ENCODE data around the gene IGF2BP2.
A peak's percentile ranks its signal among the peaks of the same experiment; 100 is the strongest.
"Not testable (repeated sequence)": the region's sequence is repeated elsewhere in the genome, so short reads cannot be mapped to it uniquely, and the experiment has no call there.

Gene IGF2BP2

DNA sequence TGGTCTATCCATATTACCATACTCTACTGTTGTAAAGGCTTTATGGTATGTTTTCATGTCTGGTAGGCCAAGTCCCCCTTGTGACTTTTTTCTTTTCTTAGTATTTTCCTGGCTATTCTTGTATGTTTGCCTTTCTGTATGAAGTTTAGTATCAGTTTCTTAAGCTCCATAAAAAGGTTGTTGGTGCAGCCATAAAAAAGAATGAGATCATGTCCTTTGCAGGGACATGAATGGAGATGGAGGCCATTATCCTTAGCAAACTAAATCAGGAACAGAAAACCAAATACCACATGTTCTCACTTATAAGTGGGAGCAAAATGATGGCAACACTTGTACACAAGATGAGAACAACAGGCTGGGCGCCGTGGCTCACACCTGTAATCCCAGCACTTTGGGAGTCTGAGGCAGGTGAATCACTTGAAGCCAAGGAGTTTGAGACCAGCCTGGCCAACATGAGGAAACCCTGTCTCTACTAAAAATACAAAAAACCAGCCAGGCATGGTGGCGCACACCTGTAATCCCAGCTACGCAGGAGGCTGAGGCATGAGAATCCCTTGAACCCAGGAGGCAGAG, 13.7 kb upstream of the IGF2BP2 start:
- not testable (repeated sequence) for DNase-seq (ENCODE audit: low read depth in 2 of 2)

DNA sequence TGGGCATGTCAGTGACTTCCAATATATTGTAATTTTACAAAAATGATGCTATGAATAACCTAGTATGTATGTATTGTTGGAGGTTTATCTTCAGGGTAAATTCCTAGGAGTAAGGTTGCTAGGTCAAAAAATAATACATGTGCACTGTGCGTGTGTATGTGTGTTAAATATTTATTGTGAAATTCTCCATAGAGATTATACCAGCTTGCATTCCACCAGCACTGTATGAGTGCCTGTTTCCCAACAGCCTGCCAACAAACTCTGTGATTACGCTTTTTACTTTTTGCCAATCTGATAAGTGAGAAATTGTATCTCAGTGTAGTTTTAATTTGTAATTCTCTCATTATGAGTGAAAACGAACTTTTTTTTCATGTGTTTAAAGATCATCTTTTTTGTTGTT, 12.6 kb upstream of the IGF2BP2 start:
- no peak for DNase-seq (ENCODE audit: low read depth in 2 of 2)

DNA sequence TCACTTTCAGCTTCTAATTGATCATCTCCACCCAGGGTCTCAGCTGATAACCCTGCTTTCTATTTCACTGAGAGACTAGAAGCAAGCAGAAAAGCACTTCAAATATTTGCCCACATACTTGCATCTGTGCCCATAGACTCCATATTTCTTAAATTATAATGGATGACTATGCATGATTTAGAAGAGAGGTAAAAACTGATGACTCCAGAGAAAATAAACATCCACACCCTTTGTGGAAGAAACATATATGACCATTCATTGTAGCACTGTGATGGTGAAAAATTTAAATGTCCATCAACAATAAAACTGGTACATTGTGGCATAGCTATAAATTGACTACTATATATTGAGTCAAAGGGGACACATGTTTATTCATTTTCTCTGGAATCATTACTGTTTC, 7.1 kb upstream of the IGF2BP2 start:
- DNase-seq (ENCODE audit: low read depth in 2 of 2) = no peak

DNA sequence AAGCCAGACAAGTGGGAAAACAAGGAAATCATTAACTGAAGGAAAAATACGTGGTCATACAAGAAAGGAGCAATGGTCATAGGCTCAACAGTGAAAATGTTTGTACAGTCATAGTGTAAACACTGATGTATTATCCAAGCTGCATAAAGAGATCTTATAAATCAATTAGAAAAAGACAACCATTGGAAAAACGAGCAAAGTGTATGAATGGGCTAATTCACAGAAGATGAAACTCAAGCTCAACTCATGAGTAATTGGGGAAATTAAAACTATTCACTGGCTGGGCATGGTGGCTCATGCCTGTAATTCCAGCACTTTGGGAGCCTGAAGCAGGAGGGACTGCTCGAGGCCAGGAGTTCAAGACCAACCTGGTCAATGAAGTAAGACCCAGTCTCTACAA, 6.4 kb upstream of the IGF2BP2 start:
- DNase-seq (ENCODE audit: low read depth in 2 of 2) = no peak

DNA sequence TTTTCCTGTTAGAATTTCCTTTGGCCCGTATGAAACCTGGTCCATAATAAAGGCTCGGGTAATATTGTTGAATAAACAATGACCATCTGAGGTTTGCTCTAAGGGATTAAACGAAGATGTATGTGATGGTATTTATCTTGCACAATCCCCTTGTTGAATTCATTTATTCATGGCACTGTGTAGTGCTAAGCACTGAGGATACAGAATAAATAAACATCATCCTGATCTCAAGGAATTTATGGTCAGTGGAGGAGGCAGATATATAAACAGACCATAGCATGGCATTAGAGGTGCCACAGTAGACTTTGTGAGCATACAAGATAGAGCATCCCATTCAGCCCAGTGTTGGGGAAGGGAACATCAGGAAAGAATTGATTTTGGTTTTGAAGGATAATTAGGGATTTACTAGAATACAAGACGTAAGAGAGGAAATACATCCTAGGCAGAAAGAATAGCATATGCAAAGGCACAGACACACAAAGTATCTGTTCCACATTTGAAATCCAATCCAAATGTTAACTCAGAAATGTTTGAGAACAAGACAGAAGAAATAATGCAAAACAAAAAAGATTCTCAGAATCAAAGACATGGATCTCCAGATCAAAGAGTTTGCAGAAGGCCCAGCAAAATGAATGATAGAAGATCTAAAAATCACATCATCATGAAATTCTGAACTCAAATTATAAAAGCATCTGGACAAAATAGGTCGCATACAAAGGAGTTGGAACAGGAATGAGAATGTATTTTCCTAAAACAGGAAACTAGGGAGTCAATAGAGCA, 5.4 kb upstream of the IGF2BP2 start:
- DNase-seq (ENCODE audit: low read depth in 2 of 2) = no peak

DNA sequence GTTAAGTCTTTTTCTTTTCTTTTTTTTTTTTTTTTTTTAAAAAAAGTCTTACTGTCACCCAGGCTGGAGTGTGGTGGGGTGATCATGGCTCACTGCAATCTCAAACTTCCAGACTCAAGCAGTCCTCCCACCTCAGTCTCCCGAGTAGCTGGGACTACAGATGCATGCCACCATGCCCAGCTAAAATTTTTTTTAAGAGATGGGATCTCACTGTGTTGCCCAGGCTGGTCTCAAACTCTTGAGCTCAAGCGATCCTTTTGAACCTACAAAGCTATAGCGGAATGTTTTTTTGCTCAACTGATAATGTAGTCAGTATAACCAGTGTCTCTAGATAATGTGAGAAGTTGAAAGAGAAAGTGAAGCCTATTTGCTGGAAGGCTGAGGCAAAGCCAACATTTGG, 3.9 kb upstream of the IGF2BP2 start:
- DNase-seq (ENCODE audit: low read depth in 2 of 2) = no peak

DNA sequence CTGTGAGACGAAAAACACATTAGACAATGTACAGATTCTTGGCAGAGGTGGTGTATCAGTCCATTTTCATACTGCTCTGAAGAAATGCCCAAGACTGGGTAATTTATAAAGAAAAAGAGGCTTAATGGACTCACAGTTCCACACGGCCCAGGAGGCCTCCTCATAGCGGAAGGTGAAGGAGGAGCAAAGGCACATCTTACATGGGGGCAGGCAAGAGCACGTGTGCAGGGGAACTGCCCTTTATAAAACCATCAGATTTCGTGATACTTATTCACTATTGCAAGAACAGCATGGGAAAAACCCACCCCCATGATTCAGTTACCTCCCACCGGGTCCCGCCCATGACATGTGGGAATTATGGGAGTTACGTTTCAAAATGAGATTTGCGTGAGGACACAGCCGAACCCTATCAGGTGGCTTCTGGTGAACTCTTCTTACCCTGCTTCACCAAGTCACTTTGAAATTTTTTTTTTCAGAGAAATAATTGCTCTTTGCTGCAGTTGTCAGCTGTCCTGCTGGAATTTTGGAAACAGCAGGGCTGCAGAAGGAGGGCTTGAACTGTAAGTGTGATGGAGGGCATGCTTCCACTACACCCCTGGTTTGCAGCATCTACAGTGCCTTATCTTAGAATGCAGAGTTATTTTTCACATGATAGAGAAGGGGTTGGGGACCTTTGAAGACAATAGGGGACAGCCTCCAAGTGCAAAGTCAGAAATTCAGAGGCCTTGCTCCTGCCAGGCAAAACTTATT, 2.9 kb upstream of the IGF2BP2 start:
- DNase-seq (ENCODE audit: low read depth in 2 of 2) = no peak

DNA sequence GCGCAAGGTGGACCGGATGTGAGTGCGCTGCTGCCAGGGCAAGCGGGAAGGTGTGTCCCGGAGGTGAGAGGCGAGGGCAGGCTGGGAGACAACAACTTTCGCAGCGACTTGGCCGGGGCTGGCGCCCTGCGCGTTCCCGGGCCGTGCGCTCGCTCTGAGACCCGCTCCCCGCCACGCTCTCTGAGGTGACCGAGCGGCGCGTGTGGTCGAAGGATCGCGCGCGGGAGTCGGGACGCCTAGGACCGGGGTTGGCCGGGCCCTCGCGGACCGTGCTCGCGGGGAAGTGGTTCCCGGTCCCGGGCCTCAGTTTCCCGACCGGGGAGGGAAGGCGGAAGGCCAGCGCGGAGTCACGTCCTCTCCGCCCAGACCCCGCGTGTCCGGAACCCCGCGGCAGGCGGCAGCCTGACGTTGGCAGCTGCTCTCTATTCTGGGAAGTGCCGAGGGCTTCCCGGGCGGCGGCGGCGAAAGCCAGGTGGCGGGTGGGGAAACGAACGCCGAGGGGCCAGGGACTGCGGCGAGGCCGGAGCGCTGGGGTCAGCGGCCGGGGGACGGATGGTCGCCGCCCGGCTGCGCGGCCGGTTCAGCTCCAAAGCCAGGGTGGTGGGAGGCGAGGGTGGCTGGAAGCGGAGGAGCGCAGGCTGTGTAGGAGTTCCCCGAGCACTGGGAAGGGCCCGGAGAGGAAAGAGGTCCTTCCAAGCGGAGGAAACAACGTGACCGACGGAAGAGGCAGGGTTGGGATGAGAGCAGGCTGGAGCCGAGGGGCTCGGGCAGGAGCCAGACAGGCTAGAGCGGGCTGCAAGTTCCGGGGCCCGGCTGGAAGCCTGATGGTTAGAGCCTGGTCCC, 1.0 kb upstream of the IGF2BP2 start:
- peak in 1 of 2 donors; percentile 27 for DNase-seq (ENCODE audit: low read depth in 2 of 2)

DNA sequence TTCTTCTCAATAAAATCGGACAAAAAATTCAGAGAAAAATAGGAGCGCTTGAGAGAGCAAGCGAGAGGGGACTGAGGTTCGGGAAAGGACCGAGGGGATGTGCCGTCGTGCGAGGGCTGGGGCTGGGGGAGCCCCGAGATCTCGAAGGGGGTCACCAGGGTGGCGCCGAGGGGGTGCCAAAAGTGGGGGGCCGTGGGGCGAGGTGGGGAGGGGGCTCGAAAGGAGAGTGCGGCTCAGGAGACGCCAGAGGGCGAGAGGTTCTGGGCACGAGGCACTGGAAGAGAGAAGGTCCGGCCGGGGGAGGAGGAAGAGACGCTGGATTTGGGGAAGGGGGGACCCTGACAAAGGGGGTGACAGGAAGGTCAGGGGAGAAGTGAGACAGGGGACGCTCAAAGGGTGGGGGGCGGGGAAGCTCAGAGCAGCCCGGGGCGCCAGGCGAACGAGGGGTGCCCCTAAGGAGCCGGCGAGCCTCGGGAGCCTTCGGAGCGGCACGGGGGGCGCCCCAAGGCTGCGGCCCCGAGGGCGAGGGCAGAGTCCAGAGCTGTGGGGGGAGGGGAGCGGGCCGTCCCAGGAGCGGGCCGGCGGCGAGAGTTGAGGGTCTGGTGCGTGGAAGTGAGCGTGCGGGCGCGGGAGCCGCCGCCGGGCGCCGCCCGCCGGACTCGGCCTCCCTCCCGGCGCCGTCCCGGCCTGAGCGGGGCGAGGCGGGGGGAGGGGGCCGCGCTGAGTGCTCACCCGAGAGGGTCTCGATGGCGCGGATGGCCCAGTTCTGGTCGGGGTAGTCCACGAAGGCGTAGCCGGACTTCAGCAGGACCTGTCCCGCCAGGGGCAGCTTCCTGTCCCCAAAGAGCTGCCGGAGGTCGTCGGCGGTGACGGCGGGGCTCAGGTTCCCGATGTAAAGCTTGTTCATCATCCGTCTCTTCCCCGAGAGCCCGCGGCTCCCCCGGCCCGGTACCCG, 514 bp downstream of the IGF2BP2 start:
- DNase-seq (ENCODE audit: low read depth in 2 of 2) = no peak

DNA sequence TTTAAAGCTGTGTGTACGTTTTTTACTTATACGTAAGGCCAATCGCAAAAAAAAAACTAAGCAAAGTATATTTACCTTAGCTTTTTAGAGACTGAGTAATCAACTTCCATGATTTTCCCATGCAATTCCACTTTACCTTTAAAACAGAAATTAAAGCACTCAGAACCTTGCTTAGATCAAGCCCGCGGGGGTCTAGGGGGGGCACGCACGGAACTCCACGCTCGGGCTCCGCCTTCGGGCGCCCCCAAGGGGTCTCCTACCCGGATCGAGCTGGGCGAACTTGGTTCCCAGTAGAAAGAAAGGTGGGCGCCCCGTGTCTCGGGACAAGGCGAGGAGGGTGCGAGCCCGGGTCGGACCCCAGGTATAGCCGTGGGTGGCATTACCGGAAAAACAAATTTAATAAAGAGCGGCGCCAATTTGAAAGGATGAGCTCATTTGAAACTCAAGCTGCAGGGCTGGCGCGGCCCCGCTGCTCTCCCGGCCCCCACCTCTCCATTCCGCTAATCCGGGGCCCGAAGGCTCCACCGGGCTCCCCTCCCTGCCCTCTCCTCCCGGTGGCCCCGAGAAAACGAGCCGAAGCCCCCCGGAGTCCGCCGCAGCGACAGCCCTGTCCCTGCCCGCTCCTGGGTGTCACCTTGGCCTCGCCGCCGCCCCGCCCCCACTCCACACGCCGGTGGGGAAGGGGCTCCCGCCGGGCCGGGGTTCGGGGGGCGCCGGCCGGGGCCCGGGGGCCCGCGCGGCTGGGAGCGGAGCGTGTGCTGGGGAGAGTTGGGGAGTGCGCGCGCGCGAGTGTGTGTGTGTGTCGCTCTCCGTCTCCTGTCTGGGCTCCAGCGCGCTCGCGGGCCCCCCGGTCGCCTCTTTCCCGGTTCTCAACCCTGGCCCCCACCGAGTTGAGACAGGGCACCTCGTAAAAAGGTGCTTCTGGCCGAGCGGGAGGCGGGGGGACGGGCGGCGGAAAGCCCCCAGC, 1.5 kb downstream of the IGF2BP2 start:
- DNase-seq (ENCODE audit: low read depth in 2 of 2) = no peak

DNA sequence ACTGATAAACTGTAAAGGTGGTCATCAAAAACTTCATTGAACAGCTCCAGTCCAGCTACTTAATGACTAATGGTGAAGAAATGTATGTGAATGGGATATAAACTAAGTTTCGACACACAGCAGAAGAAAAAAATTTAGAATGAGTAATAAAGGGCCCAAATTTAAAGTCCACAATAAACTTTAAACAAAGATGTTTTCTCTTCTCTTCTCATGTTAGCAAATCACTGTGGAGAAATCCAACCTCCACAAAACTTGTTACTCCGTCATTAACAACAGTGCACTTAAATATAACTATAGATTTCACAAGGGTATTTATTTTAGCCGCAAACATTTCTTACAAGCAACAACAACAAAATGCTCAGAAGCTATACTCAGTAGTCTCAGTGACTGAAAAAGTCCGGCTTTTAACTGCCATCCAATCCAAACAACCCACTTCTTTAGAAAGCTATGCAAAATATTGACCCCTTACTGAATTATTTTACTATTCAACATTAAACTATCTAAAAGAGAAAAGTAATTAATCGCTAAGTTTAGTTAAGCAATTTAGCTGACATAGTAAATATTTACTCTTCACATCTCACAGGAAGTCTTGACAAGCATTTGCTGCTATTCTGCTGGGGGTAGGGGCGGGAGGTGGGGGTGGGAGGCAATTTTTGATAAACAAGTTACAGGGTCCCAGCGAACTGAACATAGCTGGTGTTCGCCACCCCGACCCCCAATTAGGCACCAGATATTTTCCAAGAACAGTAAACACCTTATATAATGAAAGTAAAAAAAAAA, 2.4 kb downstream of the IGF2BP2 start:
- DNase-seq (ENCODE audit: low read depth in 2 of 2) = no peak

DNA sequence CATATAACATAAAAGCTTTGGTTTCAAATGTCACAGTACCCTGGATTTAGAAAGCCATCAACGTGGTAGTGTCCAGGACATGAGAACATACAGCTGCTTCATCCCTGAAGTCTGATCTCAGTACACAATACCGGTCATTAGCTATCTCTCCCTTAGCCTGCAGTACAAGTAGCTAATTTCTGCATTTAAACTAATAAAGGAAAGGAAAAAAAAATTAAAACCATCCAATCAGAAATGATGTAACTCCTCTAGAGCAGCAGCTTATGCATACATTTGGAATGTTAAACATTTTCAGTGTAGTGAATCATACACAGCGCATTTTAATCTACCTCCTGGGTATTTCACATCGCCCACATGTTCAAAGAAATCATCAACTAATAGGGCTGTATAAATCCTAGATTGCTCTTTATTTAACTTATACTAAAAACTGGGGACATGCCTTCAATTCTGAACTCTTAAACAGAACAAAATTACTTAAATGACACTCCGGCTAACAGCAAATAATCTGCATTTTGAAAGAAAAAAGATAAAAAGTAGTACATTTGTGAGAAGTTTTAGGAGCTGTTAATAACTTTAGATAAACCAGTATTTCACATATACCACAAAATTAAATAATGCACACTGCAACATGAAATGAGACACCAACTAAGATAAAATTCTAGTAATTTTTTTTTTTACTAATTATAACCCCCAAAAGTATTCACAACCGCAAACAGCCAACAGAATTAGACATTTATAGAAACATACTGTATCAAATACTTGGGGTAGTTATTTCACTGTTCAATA, 3.7 kb downstream of the IGF2BP2 start:
- no peak for DNase-seq (ENCODE audit: low read depth in 2 of 2)

DNA sequence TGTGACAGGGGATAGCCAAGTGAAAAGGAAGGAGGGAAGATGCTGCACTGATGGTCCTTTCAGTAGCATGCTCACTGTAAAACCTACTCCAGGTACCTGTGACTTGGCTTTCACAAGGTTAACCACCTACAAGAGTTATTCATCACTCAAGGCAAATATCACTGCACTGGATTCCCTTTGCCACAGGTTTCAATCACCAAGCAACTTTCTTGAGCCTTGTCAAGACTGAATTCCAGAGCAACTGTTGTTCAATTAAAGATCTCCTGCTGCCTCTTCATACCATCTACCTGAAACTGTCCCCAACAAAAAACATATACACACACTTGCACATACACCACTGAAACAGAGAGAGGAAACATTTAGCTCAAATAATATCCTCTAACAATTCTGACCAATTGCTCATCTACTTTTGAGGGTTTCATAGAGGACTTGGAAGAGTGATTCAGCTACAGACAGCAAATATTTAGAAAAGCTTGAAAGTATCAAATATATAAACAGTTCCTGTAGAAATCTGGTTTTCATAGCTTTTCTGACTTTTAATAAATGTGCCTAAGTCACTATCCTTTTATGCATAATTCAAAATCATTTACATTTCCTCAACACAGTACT, 6.5 kb downstream of the IGF2BP2 start:
- DNase-seq (ENCODE audit: low read depth in 2 of 2) = no peak

DNA sequence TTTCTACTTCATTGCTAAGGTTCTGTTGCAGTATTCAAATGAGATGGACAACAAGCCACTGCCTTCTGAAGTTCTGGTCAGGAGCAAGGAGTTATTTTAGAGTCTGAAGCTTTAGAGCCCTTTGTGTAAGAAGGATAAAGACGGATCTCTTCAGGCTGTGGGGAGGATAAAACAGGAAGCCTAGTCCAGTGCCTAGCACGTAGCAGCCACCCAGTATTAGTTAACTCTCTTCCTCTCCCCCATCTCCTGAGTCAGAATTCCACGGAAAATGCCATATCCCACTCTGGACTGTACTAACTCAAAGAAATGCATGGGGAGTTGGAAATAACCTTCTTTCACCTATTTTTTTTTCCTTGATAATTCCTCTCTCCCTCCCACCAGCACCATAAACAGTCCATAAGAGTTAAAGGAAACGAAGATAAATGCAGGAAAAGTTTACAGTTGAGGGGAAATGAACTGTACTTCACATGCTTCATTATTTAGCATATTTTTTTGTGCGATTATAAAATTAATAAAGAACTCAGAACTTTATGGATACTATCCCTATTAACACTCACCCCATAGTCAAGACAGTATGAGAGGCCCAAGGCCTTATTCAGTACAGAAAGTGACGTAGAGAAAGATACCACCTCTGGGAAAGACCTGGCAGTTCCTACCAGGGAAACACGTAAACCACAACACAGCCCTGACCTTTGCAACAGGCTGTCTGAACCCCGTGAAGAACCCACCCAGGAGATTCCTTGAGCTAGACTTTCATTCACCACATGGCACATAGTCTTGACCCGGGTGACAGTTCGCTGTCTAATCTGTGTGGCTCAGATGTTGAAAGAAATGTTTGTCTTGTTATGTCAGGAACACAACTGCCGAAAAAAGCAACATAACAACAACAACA, 9.2 kb downstream of the IGF2BP2 start:
- no peak for DNase-seq (ENCODE audit: low read depth in 2 of 2)

DNA sequence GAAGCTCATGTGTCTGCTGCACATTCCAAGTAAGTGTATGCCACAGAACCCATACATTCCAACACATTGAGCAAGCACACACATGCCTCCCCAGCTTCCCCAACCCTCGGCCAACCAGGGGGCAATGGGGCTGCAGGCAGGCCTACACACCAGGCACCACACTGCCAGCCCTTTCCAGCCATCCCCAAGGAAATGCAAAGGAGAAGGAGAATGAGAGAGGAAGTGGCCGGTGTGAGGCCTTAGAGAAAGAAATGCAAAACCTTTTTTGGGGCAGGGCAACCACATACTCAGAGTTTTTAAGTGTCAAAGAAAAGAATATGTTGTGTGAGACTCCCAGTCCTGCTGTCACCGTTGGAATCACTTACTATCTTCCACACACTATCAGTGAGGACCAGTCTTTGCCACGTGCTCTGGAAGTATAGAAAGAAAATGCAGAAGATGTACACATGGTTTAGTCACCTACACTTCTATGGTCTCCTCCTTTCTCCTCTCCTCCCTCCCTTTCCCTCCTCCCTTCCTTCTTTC, 11.1 kb downstream of the IGF2BP2 start:
- no peak for DNase-seq (ENCODE audit: low read depth in 2 of 2)

DNA sequence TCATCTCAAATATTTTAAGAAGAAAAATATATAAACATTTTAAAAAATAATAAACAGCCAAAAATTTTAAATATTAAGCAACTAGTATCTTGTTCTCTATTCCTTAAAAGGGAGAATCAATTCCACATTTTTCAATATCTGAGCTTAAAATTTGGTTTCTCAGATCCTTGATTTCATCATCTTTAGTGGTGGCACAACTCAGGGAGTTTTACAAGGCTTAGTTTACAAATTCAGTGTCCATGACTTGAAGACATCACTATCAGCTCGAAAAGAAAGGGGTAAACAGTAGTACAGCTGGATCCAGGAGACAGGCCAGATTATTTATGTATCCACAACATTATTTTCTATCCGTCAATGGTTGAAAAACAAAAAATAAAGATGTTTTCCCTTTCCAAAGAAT, 11.6 kb downstream of the IGF2BP2 start:
- no peak for DNase-seq (ENCODE audit: low read depth in 2 of 2)

Measured in stimulated activated CD8-positive, alpha-beta memory T cell treated with anti-CD3 and anti-CD28 coated beads, Interleukin-2, amount 100 ng/mL, for 48 hours (primary cell).